H1 (cell line): ENCODE results near the gene MAP3K6. TPM values are rescaled to one million over a fixed set of nuclear protein-coding genes. Genes with fewer than 3 reads are reported as not detected.
A peak's percentile ranks its signal among the peaks of the same experiment; 100 is the strongest.

Experiments
- CTCF ChIA-PET: fragments of 300-600 bp; sonication (Branson Sonifier 250); formaldehyde crosslinking; loops from one replicate; lab custom pipeline; 2021; ENCODE audit not compliant: partially characterized antibody; lab: Charles Lee
- POLR2A ChIA-PET: fragments of 300-600 bp; sonication (Branson Sonifier 250); formaldehyde crosslinking; loops from one replicate; lab custom pipeline; 2021; ENCODE audit warnings: inconsistent platforms; ENCODE audit not compliant: partially characterized antibody; lab: Charles Lee
- DNase-seq, 2 experiments: peaks; one replicate each; pipeline versions ENCODE4 v3.0.0 to v3.0.0-alpha.2; 2010 to 2022; ENCODE audit warnings: low spot score in 2 of 2, low read depth in 1 of 2, mixed read lengths in 1 of 2
- FAIRE-seq: peaks from 2 replicates; lab custom pipeline; 2011; peaks lifted over from hg19 to GRCh38; lab: Jason Lieb, UNC
- H2AFZ ChIP-seq: 2 replicates; pipeline ENCODE4 v1.8.1; 2012; ENCODE audit warnings: low read length, inconsistent platforms
- H2AK5ac ChIP-seq: 2 replicates; pipeline ENCODE4 v1.6.1; 2013; ENCODE audit warnings: low read depth, low read length
- H2BK120ac ChIP-seq: replicated peaks from 2 replicates; pipeline ENCODE3; 2013; ENCODE audit warnings: low read depth, low read length, inconsistent platforms
- H2BK12ac ChIP-seq: 2 replicates; pipeline ENCODE4 v1.6.1; 2013; ENCODE audit warnings: low read depth, low read length
- H2BK15ac ChIP-seq: 2 replicates; pipeline ENCODE4 v1.6.1; 2013; ENCODE audit warnings: low read length
- H2BK20ac ChIP-seq: 2 replicates; pipeline ENCODE4 v1.6.1; 2013; ENCODE audit warnings: low read length
- H2BK5ac ChIP-seq: 2 replicates; pipeline ENCODE4 v1.6.1; 2013; ENCODE audit warnings: low read depth, low read length
- H3K14ac ChIP-seq: 2 replicates; pipeline ENCODE4 v1.6.1; 2013; ENCODE audit warnings: inconsistent platforms; ENCODE audit not compliant: insufficient read length
- H3K18ac ChIP-seq: 2 replicates; pipeline ENCODE4 v1.6.1; 2013; ENCODE audit warnings: low read length; ENCODE audit errors: extremely low read depth
- H3K23ac ChIP-seq: 2 replicates; pipeline ENCODE4 v1.6.1; 2013; ENCODE audit warnings: inconsistent platforms; ENCODE audit not compliant: insufficient read length
- H3K23me2 ChIP-seq: 2 replicates; pipeline ENCODE4 v1.6.1; 2013; ENCODE audit warnings: low read depth, low read length
- H3K27ac ChIP-seq: 2 replicates; pipeline ENCODE4 v1.6.1; 2011; ENCODE audit warnings: low read depth, low read length, inconsistent platforms
- H3K27me3 ChIP-seq, 4 experiments: replicated peaks in 1 of 4; 1 replicate in 1 of 4; 2 replicates in 3 of 4; pipeline versions ENCODE4 v1.6.1 to v1.8.1; 2011 to 2013; ENCODE audit warnings: low read length in 3 of 4, mild to moderate bottlenecking in 3 of 4, inconsistent platforms in 2 of 4, mixed read lengths in 2 of 4, moderate library complexity in 1 of 4; ENCODE audit not compliant: control insufficient read depth in 3 of 4, insufficient read depth in 3 of 4; ENCODE audit errors: extremely low read depth in 1 of 4
- H3K36me3 ChIP-seq, 4 experiments: 2 replicates each; pipeline versions ENCODE4 v1.6.1 to v1.8.1; 2011 to 2013; ENCODE audit warnings: mild to moderate bottlenecking in 4 of 4, low read length in 3 of 4, moderate library complexity in 2 of 4, control low read depth in 1 of 4, inconsistent platforms in 1 of 4; ENCODE audit not compliant: insufficient read depth in 4 of 4, control insufficient read depth in 2 of 4
- H3K4ac ChIP-seq: replicated peaks from 2 replicates; pipeline ENCODE3; 2013; ENCODE audit warnings: low read length, low read depth, mixed read lengths, inconsistent platforms; ENCODE audit not compliant: insufficient read length
- H3K4me1 ChIP-seq, 4 experiments: replicated peaks in 1 of 4; 1 replicate in 1 of 4; 2 replicates in 3 of 4; pipeline versions ENCODE4 v1.6.1 to v1.8.1; 2011 to 2013; ENCODE audit warnings: low read length in 3 of 4, inconsistent platforms in 2 of 4, mixed read lengths in 1 of 4; ENCODE audit not compliant: insufficient read depth in 4 of 4, control insufficient read depth in 3 of 4
- H3K4me2 ChIP-seq, 2 experiments: 2 replicates each; pipeline versions ENCODE4 v1.6.1 to v1.8.1; 2011 to 2013; ENCODE audit warnings: low read depth in 2 of 2, low read length in 2 of 2, control low read depth in 1 of 2, inconsistent platforms in 1 of 2, mild to moderate bottlenecking in 1 of 2; ENCODE audit not compliant: insufficient read depth in 1 of 2
- H3K4me3 ChIP-seq, 4 experiments: fragments of 200-600, 300-600 bp in 1 of 4; sonication (generic), shearing (Covaris generic), sonication (Bioruptor Twin) in 1 of 4; 2 replicates each; pipeline versions ENCODE4 v1.5.1 to v1.8.1; 2011 to 2016; ENCODE audit warnings: low read length in 4 of 4, low read depth in 3 of 4, control low read depth in 2 of 4, inconsistent platforms in 2 of 4, mild to moderate bottlenecking in 2 of 4, mixed read lengths in 1 of 4, moderate library complexity in 1 of 4; ENCODE audit not compliant: insufficient read depth in 2 of 4; ENCODE audit errors: extremely low read depth in 1 of 4
- H3K56ac ChIP-seq: replicated peaks from 2 replicates; pipeline ENCODE3; 2013; ENCODE audit warnings: low read depth, mild to moderate bottlenecking, mixed read lengths, low read length, inconsistent platforms; ENCODE audit not compliant: insufficient read length
- H3K79me1 ChIP-seq: 2 replicates; pipeline ENCODE4 v1.6.1; 2013; ENCODE audit warnings: low read depth, low read length, control low read depth
- H3K79me2 ChIP-seq, 2 experiments: 2 replicates each; pipeline versions ENCODE4 v1.6.1 to v1.8.1; 2012 to 2013; ENCODE audit warnings: low read length in 2 of 2, mild to moderate bottlenecking in 2 of 2, inconsistent platforms in 1 of 2; ENCODE audit not compliant: insufficient read depth in 2 of 2, control insufficient read depth in 1 of 2
- H3K9ac ChIP-seq, 4 experiments: replicated peaks in 1 of 4; 1 replicate in 1 of 4; 2 replicates in 3 of 4; pipeline versions ENCODE4 v1.6.1 to v1.8.1; 2011 to 2013; ENCODE audit warnings: low read depth in 3 of 4, low read length in 3 of 4, control low read depth in 2 of 4, mild to moderate bottlenecking in 2 of 4, moderate library complexity in 2 of 4, inconsistent platforms in 1 of 4; ENCODE audit errors: extremely low read depth in 1 of 4
- H3K9me3 ChIP-seq, 2 experiments: 2 replicates each; pipeline versions ENCODE4 v1.6.1 to v1.8.1; 2012 to 2013; ENCODE audit warnings: mild to moderate bottlenecking in 2 of 2, moderate library complexity in 2 of 2, control low read depth in 1 of 2, inconsistent platforms in 1 of 2, low read depth in 1 of 2, low read length in 1 of 2, mixed read lengths in 1 of 2; ENCODE audit not compliant: insufficient read depth in 2 of 2
- H4K20me1 ChIP-seq, 2 experiments: replicated peaks in 1 of 2; 2 replicates each; pipeline versions ENCODE3 to v1.8.1; 2011 to 2013; ENCODE audit warnings: inconsistent platforms in 2 of 2, low read length in 2 of 2, mild to moderate bottlenecking in 1 of 2; ENCODE audit not compliant: insufficient read depth in 2 of 2, control insufficient read depth in 1 of 2
- H4K5ac ChIP-seq: 2 replicates; pipeline ENCODE4 v1.6.1; 2013; ENCODE audit warnings: low read length, low read depth, mixed read lengths, inconsistent platforms; ENCODE audit not compliant: insufficient read length
- H4K8ac ChIP-seq: 2 replicates; pipeline ENCODE4 v1.8.0; 2013; ENCODE audit warnings: mild to moderate bottlenecking, moderate library complexity, low read length, inconsistent platforms; ENCODE audit not compliant: insufficient read depth; ENCODE audit errors: extremely low read depth
- H4K91ac ChIP-seq: replicated peaks from 2 replicates; pipeline ENCODE3; 2013; ENCODE audit warnings: low read length, mixed read lengths, inconsistent platforms; ENCODE audit not compliant: insufficient read length
- CBX8 ChIP-seq: fragments of 300-800, 300-1000 bp; sonication (generic); IDR thresholded peaks from 2 replicates; pipeline ENCODE4 v1.7.1; 2016; ENCODE audit warnings: low read depth, low read length, borderline replicate concordance
- CHD1 ChIP-seq: IDR thresholded peaks from 2 replicates; pipeline ENCODE4 v1.6.1; 2012; ENCODE audit warnings: low read depth, low read length, improper control_type of control experiment
- CTCF ChIP-seq, 3 experiments: IDR thresholded peaks; 1 replicate in 2 of 3; 2 replicates in 1 of 3; pipeline versions ENCODE4 v1.5.1 to v1.6.1; 2011; ENCODE audit warnings: low read length in 3 of 3, mild to moderate bottlenecking in 3 of 3, inconsistent platforms in 2 of 3, low read depth in 1 of 3, moderate library complexity in 1 of 3; ENCODE audit not compliant: insufficient read depth in 1 of 3; ENCODE audit errors: control extremely low read depth in 1 of 3
- EP300 ChIP-seq, 2 experiments: IDR thresholded peaks; 1 replicate in 1 of 2; 2 replicates in 1 of 2; pipeline ENCODE4 v1.6.1; 2011 to 2012; ENCODE audit warnings: low read depth in 2 of 2, low read length in 2 of 2, mild to moderate bottlenecking in 2 of 2, borderline replicate concordance in 1 of 2, inconsistent platforms in 1 of 2, moderate library complexity in 1 of 2
- POLR2A ChIP-seq, 2 experiments: IDR thresholded peaks; 1 replicate in 1 of 2; 2 replicates in 1 of 2; pipeline ENCODE4 v1.6.1; 2011; ENCODE audit warnings: low read depth in 2 of 2, low read length in 2 of 2, mild to moderate bottlenecking in 2 of 2; ENCODE audit errors: control extremely low read depth in 1 of 2
- TEAD4 ChIP-seq: IDR thresholded peaks from 2 replicates; pipeline ENCODE4 v1.6.1; 2012; ENCODE audit warnings: low read depth, low read length, inconsistent platforms, mixed read lengths
- WGBS, 2 experiments: shearing (Covaris generic) in 1 of 2; methylation state at CpG; one replicate each; pipeline versions ENCODE4 v1.1.6 to v1.1.7; 2013 to 2015; ENCODE audit warnings: low lambda C conversion rate in 2 of 2, mixed read lengths in 2 of 2, inconsistent platforms in 1 of 2, low coverage in 1 of 2, missing lambda C conversion rate in 1 of 2; ENCODE audit not compliant: insufficient replicate concordance in 2 of 2, insufficient coverage in 1 of 2, insufficient read length in 1 of 2; ENCODE audit errors: extremely low coverage in 1 of 2, missing lambda C conversion rate in 1 of 2; 5-methylcytosine and 5-hydroxymethylcytosine counted together
- polyA plus RNA-seq, 7 experiments: library from polyadenylated mRNA; depleted of rRNA in 3 of 7; stranded (reverse) in 5 of 7; unstranded in 2 of 7; fragments of >200 nt in 5 of 7; fragments of 200-250 nt in 2 of 7; gene quantifications; 1 replicate in 5 of 7; 2 replicates in 1 of 7; 4 replicates in 1 of 7; pipeline versions ENCODE4 v1.2.1 to v1.2.3, GENCODE V29; 2011 to 2013; ENCODE audit warnings: missing spikeins in 2 of 7, mixed read lengths in 2 of 7
- total RNA-seq: library from RNA; stranded (reverse); fragmentation: NEBNext Ultra II Directional; extraction: Animal tissue kit (Norgen Biotek cat#: 25700); gene quantifications from 2 replicates; pipeline ENCODE4 v1.2.1, GENCODE V29; 2021
- TF ChIP-seq, protein P1 (sequence below): IDR thresholded peaks from 2 replicates; pipeline ENCODE4 v1.6.1; 2012; ENCODE audit warnings: inconsistent platforms
- TF ChIP-seq, protein P2 (sequence below): IDR thresholded peaks from 2 replicates; pipeline ENCODE4 v1.6.1; 2012; ENCODE audit warnings: low read length, inconsistent platforms

The MAP3K6 gene
- total and polyA plus RNA-seq, 2 of the 8 experiments (the other 6 are each of a cell fraction or from before 2014, with no cell fraction given) = 7.4 to 7.6 TPM

- Histone ChIP-seq H3K14ac (no peak overlapping the region), H2BK120ac (no peak overlapping the region), H3K27me3 (no peaks in the 10 kb centered on the region), H2BK15ac (peak overlapping the region; percentile 97; the same call in 1 of the 2 replicates), H3K79me2 (no peaks in the 10 kb centered on the region), H3K23ac (no peak overlapping the region), H2AK5ac (peak overlapping the region; percentile 29; the same call in 1 of the 2 replicates), H3K4me2 (no peak overlapping the region), H3K23me2 (peaks cover 13% of the 10 kb centered on the region), H3K56ac (no peak overlapping the region), H3K9ac (no peak overlapping the region), H3K18ac (no peak overlapping the region), H4K8ac (no peak overlapping the region), H2BK12ac (0 out of 2 replicates have a peak overlapping the region, but pooled peaks have one; percentile 1), H3K36me3 (no peaks in the 10 kb centered on the region), H3K4me1 (peaks cover 0 to 27% (median 15%) of the 10 kb centered on the region in 4 experiments; a peak in 6 of 7 replicates), H3K27ac (no peak overlapping the region), H3K9me3 (no peaks in the 10 kb centered on the region), H4K91ac (no peak overlapping the region), H4K20me1 (peaks cover 2 to 6% of the 10 kb centered on the region in 2 experiments), H2AFZ (no peak overlapping the region), H3K4ac (peak overlapping the region; percentile 3), H3K79me1 (no peaks in the 10 kb centered on the region), H2BK20ac (no peak overlapping the region), H3K4me3 (no peak overlapping the region), H4K5ac (no peak overlapping the region), H2BK5ac (0 out of 2 replicates have a peak overlapping the region, but pooled peaks have one; percentile 24)
- DNase-seq = no peak
- FAIRE-seq = no peak
- POLR2A ChIA-PET = interaction anchor here (1.3 to 1.6 kb wide), 4 partner anchors 41 to 213 kb away, joined by 3 to 5 read pairs (median 3); no protein-coding TSS in a partner anchor
- WGBS, 2 experiments = 96% methylated on average over 9 of the region's 9 CpGs; no CpG with 5 or more reads in 1 of the 2 experiments
- CTCF ChIA-PET = interaction anchor here (0.7 to 37.8 kb wide), 36 partner anchors 6 to 321 kb away, joined by 3 to 863 read pairs (median 5); partner anchors contain the start of genes FCN3, GPR3, MAP3K6 and SYTL1
- TF ChIP-seq EP300 (IDR thresholded peaks at IDR 0.05; ENCODE audit: borderline replicate concordance in 1 of 2, low read depth in 2 of 2, low read length in 2 of 2) = no peak
- no peak for TF ChIP-seq TEAD4
- TF ChIP-seq POLR2A (IDR thresholded peaks at IDR 0.05; ENCODE audit: control extremely low read depth in 1 of 2, low read depth in 2 of 2, low read length in 2 of 2) = no peak
- TF ChIP-seq, protein P1, sequence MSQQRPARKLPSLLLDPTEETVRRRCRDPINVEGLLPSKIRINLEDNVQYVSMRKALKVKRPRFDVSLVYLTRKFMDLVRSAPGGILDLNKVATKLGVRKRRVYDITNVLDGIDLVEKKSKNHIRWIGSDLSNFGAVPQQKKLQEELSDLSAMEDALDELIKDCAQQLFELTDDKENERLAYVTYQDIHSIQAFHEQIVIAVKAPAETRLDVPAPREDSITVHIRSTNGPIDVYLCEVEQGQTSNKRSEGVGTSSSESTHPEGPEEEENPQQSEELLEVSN = no peak
- no peak for TF ChIP-seq CTCF (IDR thresholded peaks at IDR 0.05; ENCODE audit: control extremely low read depth in 1 of 3, insufficient read depth in 1 of 3, low read depth in 1 of 3, low read length in 3 of 3)
- no peak for TF ChIP-seq CHD1
- TF ChIP-seq, protein P2, sequence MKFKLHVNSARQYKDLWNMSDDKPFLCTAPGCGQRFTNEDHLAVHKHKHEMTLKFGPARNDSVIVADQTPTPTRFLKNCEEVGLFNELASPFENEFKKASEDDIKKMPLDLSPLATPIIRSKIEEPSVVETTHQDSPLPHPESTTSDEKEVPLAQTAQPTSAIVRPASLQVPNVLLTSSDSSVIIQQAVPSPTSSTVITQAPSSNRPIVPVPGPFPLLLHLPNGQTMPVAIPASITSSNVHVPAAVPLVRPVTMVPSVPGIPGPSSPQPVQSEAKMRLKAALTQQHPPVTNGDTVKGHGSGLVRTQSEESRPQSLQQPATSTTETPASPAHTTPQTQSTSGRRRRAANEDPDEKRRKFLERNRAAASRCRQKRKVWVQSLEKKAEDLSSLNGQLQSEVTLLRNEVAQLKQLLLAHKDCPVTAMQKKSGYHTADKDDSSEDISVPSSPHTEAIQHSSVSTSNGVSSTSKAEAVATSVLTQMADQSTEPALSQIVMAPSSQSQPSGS = no peak
- TF ChIP-seq CBX8 = no peak
Measured at GRCh38 chr1:27394282-27394658, 27.5 kb upstream of the MAP3K6 start.
